Neural progenitor cell (in vitro differentiated cells): Measurements from ENCODE around the gene ZNF771.

Experiments
- EZH2 ChIP-seq: fragments of 200-600 bp; sonication (generic); IDR thresholded peaks from 2 replicates; pipeline ENCODE4 v1.6.1; 2017; ENCODE audit warnings: antibody characterized with exemption, mild to moderate bottlenecking, moderate library complexity
- EZH2phosphoT487 ChIP-seq: fragments of 200-600 bp; sonication (generic); IDR thresholded peaks from 2 replicates; pipeline ENCODE4 v1.6.1; 2017; ENCODE audit warnings: antibody characterized with exemption
- TF ChIP-seq, protein P1 (sequence below): fragments of 200-600 bp; sonication (generic); IDR thresholded peaks from 2 replicates; pipeline ENCODE4 v1.5.1; 2017; ENCODE audit warnings: antibody characterized with exemption, mild to moderate bottlenecking

DNA sequence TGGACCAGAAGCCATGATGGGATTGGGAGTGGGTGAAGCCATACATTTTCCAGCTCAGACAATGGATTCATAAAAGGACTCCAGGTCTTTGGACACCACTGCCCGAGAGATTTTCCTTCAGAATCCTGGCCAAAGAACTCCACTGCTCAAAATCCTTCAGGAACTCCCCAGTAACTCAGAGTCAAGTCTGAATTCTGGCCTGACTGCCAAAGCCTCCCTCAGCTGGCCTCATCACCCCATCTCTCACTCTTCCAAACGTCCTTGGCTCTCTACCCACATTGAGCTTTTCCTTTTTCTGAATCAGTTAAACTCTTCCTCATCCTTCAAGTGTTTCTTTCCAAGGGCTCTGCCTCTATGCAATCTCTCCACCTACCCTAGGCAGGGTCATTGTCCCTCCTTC, 23.9 kb upstream of the ZNF771 start:
- TF ChIP-seq, protein P1, sequence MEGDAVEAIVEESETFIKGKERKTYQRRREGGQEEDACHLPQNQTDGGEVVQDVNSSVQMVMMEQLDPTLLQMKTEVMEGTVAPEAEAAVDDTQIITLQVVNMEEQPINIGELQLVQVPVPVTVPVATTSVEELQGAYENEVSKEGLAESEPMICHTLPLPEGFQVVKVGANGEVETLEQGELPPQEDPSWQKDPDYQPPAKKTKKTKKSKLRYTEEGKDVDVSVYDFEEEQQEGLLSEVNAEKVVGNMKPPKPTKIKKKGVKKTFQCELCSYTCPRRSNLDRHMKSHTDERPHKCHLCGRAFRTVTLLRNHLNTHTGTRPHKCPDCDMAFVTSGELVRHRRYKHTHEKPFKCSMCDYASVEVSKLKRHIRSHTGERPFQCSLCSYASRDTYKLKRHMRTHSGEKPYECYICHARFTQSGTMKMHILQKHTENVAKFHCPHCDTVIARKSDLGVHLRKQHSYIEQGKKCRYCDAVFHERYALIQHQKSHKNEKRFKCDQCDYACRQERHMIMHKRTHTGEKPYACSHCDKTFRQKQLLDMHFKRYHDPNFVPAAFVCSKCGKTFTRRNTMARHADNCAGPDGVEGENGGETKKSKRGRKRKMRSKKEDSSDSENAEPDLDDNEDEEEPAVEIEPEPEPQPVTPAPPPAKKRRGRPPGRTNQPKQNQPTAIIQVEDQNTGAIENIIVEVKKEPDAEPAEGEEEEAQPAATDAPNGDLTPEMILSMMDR, result no peak
- TF ChIP-seq EZH2 (no peak), EZH2phosphoT487 (no peak)
